Activated CD4-positive, alpha-beta T cell treated with anti-CD3 and anti-CD28 coated beads, Interleukin-2, amount 10 ng/mL, durations not matched to agents 24 days and 14 days (primary cell): ENCODE measurements around the gene IRF2. TPM values are rescaled to one million over a fixed set of nuclear protein-coding genes. Genes with fewer than 3 reads are reported as not detected.

Experiments used
- DNase-seq: peaks from one replicate; pipeline ENCODE4 v3.0.0; 2022
- H3K27ac Mint-ChIP-seq: one replicate; pipeline ENCODE4 v1.8.0; 2022; ENCODE audit warnings: mild to moderate bottlenecking, mixed read lengths
- H3K27me3 Mint-ChIP-seq: one replicate; pipeline ENCODE4 v1.8.0; 2022; ENCODE audit warnings: mixed read lengths
- H3K36me3 Mint-ChIP-seq: one replicate; pipeline ENCODE4 v1.8.0; 2022; ENCODE audit warnings: low read depth, mild to moderate bottlenecking, mixed read lengths
- H3K4me1 Mint-ChIP-seq: one replicate; pipeline ENCODE4 v1.8.0; 2021; ENCODE audit warnings: mixed read lengths
- H3K4me3 Mint-ChIP-seq: one replicate; pipeline ENCODE4 v1.8.0; 2022; ENCODE audit warnings: mild to moderate bottlenecking, moderate library complexity, mixed read lengths
- H3K9me3 Mint-ChIP-seq: one replicate; pipeline ENCODE4 v1.8.0; 2021; ENCODE audit warnings: mixed read lengths
- intact Hi-C: fragments of 100-400 bp; cut with micrococcal nuclease; formaldehyde crosslinking; loops from one replicate; pipeline ENCODE4 v1.15.1; 2023
- total RNA-seq: library from RNA; stranded (reverse); gene quantifications from 2 replicates; pipeline ENCODE4 v1.2.3, GENCODE V29; 2022

The IRF2 gene
- total RNA-seq, 1 donor from 2014 or later, result 48.7 TPM

DNA sequence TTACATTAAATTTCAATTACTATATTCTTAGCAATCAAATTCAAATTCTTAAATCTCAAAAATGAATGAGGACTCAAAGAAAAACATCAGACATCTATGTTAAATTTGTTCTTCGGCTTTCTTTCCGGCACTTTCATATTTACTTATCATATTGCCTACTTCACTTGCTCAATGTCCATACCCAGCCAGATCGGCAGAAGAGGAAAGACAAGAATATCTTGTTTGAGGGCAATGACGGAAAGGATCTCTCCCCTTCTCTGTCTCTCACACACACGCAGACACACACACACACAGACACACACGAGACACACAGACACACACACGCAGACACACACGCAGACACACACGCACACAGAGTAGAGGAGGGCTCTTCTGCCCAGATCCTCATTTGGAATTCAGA lies 13.2 kb upstream of the IRF2 start:
- H3K27me3 Mint-ChIP-seq, result no peaks in the 10 kb centered on the region

DNA sequence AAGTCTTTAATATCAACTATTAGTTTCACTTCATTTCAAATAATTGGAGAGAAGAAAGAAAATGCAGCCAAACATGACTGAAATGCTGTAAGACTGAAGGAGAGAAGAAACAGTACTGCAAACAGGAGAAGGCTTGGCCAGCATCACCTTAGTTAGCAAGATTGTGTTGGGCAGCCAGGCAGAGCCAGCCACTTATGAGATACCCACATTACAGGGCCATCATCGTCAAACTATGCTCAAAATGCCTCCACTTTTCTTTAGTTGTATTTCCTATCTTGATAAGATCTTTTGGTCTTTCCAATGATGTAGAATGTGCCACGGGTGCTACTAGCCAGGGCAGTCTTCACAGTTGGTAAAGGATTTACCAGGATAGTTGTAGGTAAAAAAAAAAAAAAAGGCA lies 10.9 kb upstream of the IRF2 start:
- Mint-ChIP-seq H3K27ac (no peak overlapping the region), H3K4me1 (peaks cover 20% of the 10 kb centered on the region), H3K9me3 (peaks cover 13% of the 10 kb centered on the region), H3K4me3 (no peak overlapping the region), H3K36me3 (peaks cover 15% of the 10 kb centered on the region), H3K27me3 (no peaks in the 10 kb centered on the region)
- intact Hi-C loops, result no loop called here
- DNase-seq, result no peak

More for the DNA sequence above, 13.2 kb upstream of the IRF2 start:
- Mint-ChIP-seq H3K36me3 (peaks cover 11% of the 10 kb centered on the region), H3K4me3 (no peak overlapping the region), H3K9me3 (peaks cover 9% of the 10 kb centered on the region), H3K27ac (no peak overlapping the region), H3K4me1 (peaks cover 11% of the 10 kb centered on the region)
- intact Hi-C loops, result no loop called here
- DNase-seq, result no peak

DNA sequence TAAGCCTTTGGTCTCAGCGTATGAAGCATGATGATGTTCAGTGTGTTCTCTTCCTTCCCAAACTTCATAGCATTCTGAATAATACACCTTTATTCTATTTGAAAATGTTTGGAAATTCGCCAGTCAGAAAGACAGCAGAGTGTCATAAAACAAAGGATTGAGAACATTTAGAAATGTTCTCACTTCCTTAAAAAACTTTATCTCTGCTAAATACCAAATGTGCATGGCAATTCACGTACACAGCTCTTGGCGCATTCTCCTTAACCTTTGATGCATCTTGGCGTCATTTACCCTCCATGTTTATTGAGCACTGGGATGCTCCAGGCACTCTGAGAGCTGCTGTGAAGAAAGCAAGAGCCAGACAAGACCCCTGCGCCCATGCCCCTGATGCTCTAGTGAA lies 7.2 kb upstream of the IRF2 start:
- intact Hi-C loops, result no loop called here
- H3K4me3 Mint-ChIP-seq, result no peak overlapping the region
- no peak overlapping the region for H3K27ac Mint-ChIP-seq
- peaks cover 44% of the 10 kb centered on the region for H3K4me1 Mint-ChIP-seq
- no peak for DNase-seq
- H3K27me3 Mint-ChIP-seq, result no peaks in the 10 kb centered on the region
- peaks cover 13% of the 10 kb centered on the region for H3K9me3 Mint-ChIP-seq
- peaks cover 31% of the 10 kb centered on the region for H3K36me3 Mint-ChIP-seq

DNA sequence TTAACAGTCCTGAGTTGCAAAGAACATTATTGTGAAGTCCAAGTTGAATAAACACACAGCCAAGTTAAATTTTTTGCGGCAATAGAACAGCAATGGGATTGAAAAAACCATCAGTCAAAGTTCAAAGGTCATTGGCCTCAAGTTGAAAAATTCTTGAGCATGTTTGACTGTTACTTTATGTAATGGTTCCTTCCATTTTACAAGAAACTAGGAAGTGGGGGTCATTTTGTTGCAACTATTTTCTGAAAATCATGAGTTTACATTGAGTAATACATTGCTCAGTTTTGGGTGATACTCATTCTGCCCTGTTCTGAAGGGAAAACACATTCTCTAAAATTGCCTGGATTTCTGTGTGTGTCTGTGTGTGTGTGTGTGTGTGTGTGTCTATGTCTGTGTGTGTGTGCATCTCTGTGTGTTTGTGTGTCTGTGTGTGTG lies 5.2 kb upstream of the IRF2 start:
- Mint-ChIP-seq H3K36me3 (peaks cover 43% of the 10 kb centered on the region), H3K27ac (peak overlapping the region; percentile 62), H3K4me1 (peaks cover 53% of the 10 kb centered on the region), H3K27me3 (no peaks in the 10 kb centered on the region), H3K4me3 (no peak overlapping the region), H3K9me3 (peaks cover 13% of the 10 kb centered on the region)
- intact Hi-C loops, result loop anchor here (10.0 kb wide), 1 partner anchor 345 kb away; the partner anchor contains the start of gene ACSL1
- DNase-seq, result no peak

DNA sequence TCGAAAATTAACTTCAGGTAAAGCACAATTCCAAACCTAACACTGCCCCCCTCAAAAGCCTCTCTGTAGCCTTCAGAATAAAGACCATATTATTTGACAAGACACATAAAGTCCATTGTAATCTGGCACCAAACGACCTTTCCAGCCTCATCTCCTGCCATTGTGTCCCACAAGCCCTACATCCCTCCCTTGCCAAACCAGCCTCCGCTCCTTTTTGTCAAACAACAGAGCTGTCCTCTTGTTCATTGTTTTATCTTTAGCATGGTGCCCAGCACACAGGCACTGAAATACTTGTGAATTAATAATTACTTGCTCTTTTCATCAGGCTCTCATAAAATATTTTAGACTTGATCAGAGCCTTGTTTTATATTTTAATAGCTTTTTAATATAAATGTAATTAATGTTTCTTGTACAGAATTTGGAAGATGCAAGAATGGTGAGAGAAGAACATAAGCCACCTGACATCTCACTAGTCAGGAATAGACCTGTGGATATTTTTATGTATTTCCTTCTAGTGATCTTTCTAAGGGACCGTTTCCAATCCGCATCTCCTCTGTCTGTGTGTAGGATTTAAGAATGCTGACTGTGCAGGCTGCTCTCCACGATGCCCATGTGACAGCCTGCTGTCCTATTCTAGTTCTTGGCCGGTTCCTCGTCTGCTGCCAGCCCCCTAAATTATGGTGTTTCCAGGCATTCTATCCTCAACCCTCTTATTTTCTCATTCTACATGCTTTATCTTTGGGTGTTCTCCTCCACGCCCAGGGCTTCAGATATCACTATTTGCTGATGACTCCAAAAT lies 3.0 kb upstream of the IRF2 start:
- H3K4me1 Mint-ChIP-seq, result peaks cover 48% of the 10 kb centered on the region
- intact Hi-C loops, result loop anchor here (10.0 kb wide), 1 partner anchor 347 kb away; the partner anchor contains the start of gene ACSL1
- H3K9me3 Mint-ChIP-seq, result peaks cover 7% of the 10 kb centered on the region
- H3K4me3 Mint-ChIP-seq, result peak overlapping the region; percentile 99
- H3K27me3 Mint-ChIP-seq, result no peaks in the 10 kb centered on the region
- peak overlapping the region; percentile 86 for H3K27ac Mint-ChIP-seq
- no peak for DNase-seq
- H3K36me3 Mint-ChIP-seq, result peaks cover 39% of the 10 kb centered on the region

DNA sequence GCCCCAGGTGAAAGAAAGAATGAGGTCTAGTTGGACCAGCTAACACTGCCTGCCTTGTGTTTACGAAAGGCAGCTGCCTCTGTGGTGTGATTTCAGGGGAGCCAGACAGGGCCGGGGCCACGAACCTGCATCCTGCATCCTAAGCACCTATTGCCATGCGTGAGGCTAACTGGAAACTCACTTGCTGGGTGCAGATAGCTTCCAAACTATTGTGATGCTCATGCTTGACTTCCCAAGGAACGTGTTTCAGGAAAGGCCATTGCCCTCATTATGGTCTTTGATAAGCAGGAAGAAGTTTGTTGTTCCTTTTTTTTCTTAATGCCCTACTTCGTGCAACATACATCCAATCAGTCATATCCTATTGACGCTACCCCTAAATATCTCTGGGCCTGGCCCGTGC lies 2.3 kb upstream of the IRF2 start:
- Mint-ChIP-seq H3K4me1 (peaks cover 53% of the 10 kb centered on the region), H3K9me3 (peaks cover 5% of the 10 kb centered on the region), H3K4me3 (peak overlapping the region; percentile 99), H3K27me3 (no peaks in the 10 kb centered on the region), H3K27ac (peak overlapping the region; percentile 86), H3K36me3 (peaks cover 39% of the 10 kb centered on the region)
- intact Hi-C loops, result loop anchor here (10.0 kb wide), 1 partner anchor 348 kb away; the partner anchor contains the start of gene ACSL1
- DNase-seq, result peak; percentile 83

DNA sequence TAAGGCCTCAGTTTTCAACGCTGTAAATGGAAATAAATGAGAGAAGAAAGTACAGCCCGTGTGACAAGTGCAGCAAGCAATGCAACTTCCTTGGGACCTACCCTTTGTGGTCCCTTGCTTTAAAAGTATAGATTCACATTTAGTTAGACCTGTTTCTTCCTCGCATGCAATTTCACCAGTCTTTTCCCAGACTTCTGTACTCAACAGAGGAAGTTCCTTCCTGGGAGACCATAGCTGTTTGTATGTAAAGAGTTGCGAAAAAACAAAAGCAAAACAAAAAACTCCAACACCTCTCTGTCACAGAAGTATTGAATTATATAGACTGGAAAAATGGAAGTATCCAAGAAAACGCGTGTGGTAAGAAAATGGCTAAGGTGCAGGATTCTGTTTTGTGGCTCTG lies 1.1 kb upstream of the IRF2 start:
- DNase-seq, result no peak
- H3K36me3 Mint-ChIP-seq, result peaks cover 35% of the 10 kb centered on the region
- no peaks in the 10 kb centered on the region for H3K27me3 Mint-ChIP-seq
- intact Hi-C loops, result loop anchor here (1.0 to 10.0 kb wide), 4 partner anchors 109 to 349 kb away; partner anchors contain the start of genes ACSL1, CASP3 and PRIMPOL
- H3K4me3 Mint-ChIP-seq, result peak overlapping the region; percentile 99
- peaks cover 51% of the 10 kb centered on the region for H3K4me1 Mint-ChIP-seq
- H3K27ac Mint-ChIP-seq, result peak overlapping the region; percentile 98
- H3K9me3 Mint-ChIP-seq, result no peaks in the 10 kb centered on the region

DNA sequence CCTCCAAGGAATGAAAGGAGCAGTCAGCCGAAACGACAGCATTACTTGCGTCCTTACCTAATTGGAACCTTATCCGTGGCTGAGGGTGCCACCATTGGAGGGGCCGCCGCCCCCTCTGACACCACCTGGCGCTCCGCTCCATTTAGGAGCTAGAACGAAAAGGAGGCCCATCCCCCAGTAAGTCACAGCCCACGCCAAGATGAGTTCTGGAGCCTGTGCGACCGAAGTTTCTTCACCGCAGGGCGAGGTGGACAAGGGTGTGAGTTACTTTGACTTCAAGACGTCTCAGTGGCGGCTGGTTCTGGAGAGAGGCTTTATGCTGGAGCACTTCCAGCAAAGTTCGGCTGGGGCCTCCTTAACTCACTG lies 729 bp upstream of the IRF2 start:
- H3K4me1 Mint-ChIP-seq, result peaks cover 51% of the 10 kb centered on the region
- H3K27me3 Mint-ChIP-seq, result no peaks in the 10 kb centered on the region
- peak; percentile 87 for DNase-seq
- H3K9me3 Mint-ChIP-seq, result no peaks in the 10 kb centered on the region
- peak overlapping the region; percentile 99 for H3K4me3 Mint-ChIP-seq
- peak overlapping the region; percentile 98 for H3K27ac Mint-ChIP-seq
- intact Hi-C loops, result loop anchor here (1.0 to 10.0 kb wide), 4 partner anchors 110 to 350 kb away; partner anchors contain the start of genes ACSL1, CASP3 and PRIMPOL
- H3K36me3 Mint-ChIP-seq, result peaks cover 35% of the 10 kb centered on the region

DNA sequence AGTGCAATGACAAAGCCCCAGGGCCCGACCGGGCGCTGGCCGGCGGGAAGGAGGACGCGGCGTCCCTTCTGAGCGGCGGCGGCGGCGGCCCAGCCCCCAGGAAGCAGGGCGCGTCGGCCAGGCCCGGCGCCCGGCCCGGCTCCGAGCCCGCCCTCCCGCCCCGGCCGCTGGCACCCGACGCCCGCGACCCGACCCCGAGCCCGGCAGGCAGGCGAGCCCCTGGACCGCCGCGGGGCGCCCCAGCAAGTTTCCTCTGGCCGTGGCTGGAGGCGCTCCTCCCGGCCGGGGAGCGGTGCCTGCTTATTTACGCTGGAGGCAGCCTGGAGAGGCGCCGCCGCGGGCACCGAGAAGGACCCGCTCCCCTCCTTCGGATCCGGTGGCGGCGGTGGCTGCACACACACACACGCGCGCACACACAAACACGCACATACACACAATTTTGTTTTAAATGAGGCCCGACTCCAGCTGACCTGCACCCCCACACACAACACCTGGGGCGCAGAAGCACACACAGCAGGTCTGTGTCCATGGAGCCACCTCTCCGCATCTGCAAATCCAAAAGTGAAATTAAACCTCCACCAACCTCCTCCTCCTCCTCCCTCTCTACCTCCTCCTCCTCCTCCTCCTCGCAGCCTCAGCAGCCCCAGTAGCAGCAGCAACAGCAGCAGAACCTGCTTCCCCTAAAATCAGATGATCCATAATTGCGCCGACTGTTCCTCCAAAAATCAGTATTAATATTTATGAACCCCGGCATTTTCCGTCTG lies 669 bp downstream of the IRF2 start:
- intact Hi-C loops, result loop anchor here (1.0 to 10.0 kb wide), 13 partner anchors 41 to 966 kb away; partner anchors contain the start of genes ACSL1, CENPU and ING2
- Mint-ChIP-seq H3K27ac (peak overlapping the region; percentile 98), H3K36me3 (peaks cover 38% of the 10 kb centered on the region), H3K4me1 (peaks cover 51% of the 10 kb centered on the region), H3K27me3 (no peaks in the 10 kb centered on the region), H3K9me3 (no peaks in the 10 kb centered on the region), H3K4me3 (peak overlapping the region; percentile 99)
- DNase-seq, result peak; percentile 88

DNA sequence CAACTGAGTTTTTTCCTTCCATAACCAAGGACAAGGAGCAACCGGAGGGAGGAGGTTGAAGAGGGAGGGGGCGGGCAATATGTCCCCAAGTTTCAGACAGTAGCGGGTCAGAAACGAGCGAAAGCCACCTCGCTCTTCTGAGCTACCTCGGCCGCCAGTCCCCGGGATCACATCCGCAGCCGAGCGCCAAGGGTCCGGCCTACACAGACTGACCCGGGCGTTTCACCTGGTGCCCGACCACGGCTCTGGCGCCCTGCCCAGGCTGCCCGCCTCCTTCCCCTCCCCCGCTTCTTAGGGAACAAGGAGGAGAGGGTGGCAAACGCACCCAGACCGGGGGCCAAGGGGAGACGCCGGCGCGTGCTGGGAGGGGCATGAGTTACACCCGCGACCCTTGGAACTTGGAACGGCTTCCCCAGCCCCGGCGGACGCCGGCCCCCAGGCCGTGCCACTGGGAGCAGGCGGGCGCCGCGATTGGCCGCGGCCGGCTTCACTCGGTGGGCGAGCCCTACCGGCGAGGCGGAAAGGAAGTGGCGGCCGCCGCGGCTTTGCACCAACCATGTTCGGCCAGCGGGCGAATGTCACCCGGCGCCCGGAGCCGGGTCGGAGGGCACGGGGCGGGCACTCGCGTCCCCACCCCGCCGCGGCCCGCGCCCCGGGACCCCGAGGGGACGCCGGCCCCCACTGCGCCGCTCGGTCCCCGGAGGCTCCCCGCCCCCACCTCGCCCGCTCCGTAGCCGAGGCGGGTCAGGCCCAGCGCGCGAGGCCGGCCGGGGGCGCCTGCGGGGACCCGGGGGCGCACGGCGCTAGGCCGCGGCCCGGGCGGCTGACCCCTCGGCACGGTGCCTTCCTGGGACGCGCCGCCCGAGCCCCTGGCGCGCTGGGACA lies 1.5 kb downstream of the IRF2 start:
- Mint-ChIP-seq H3K27ac (peak overlapping the region; percentile 89), H3K9me3 (no peaks in the 10 kb centered on the region), H3K27me3 (no peaks in the 10 kb centered on the region), H3K36me3 (peaks cover 40% of the 10 kb centered on the region), H3K4me1 (peaks cover 49% of the 10 kb centered on the region), H3K4me3 (peak overlapping the region; percentile 84)
- DNase-seq, result peak; percentile 91
- intact Hi-C loops, result loop anchor here (1.0 to 10.0 kb wide), 3 partner anchors 14 to 966 kb away; partner anchors contain the start of genes ACSL1 and ING2

DNA sequence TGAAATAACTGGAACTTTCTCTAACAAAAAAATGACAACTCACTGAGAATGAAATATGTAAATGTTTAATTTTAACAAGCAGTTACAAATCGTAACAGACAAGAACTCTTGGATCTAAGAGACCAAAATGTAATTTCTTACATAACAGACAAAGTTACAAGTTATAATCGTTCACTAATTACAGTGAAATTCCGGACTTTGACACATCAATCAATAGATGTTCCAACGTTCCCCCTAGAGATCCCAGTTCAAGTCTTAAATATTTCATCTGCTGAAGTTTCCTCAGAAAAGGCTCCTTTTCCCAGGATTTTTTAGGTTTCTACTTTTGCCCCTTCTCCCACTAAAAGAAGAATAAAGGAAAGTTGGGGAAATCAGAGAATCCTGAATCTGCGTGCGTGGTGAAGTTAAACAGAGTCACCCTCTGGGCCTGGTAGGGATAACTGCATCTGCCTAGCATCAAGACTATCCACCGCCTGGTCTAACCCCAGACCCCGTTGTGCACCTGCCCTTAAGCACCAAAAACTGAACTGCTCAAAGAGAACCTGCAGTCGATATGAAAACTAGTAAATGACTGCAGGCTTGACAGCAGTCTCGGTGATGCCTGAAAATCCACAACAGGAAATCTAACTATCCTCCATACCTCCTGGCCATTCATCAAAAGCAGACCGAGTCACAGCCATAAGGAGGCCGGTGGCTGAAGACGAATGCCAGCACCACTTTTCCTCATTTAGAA lies 2.3 kb downstream of the IRF2 start:
- Mint-ChIP-seq H3K36me3 (peaks cover 40% of the 10 kb centered on the region), H3K9me3 (no peaks in the 10 kb centered on the region), H3K27me3 (no peaks in the 10 kb centered on the region), H3K4me1 (peaks cover 50% of the 10 kb centered on the region), H3K4me3 (peak overlapping the region; percentile 84), H3K27ac (peak overlapping the region; percentile 89)
- intact Hi-C loops, result loop anchor here (1.0 to 10.0 kb wide), 3 partner anchors 13 to 965 kb away; partner anchors contain the start of genes ACSL1 and ING2
- peak; percentile 76 for DNase-seq

DNA sequence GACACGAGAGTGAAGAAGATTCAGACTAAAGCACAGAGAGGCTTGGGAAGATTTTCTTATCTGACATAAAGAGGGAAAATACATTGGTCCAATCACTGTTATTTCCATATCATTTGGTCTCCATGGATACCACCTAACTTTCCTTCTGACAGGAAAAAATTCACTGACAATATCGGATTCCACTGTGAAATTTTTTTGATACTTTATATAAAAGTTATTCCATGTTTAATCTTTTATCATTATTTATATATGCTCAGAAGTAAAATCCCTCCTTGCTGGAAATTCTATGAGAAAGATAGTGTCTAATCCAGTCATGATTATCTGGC lies 3.6 kb downstream of the IRF2 start:
- Mint-ChIP-seq H3K27ac (no peak overlapping the region), H3K4me3 (no peak overlapping the region), H3K27me3 (no peaks in the 10 kb centered on the region), H3K9me3 (no peaks in the 10 kb centered on the region), H3K4me1 (peaks cover 44% of the 10 kb centered on the region), H3K36me3 (peaks cover 32% of the 10 kb centered on the region)
- intact Hi-C loops, result loop anchor here (5.0 to 10.0 kb wide), 2 partner anchors 354 to 963 kb away; partner anchors contain the start of genes ACSL1 and ING2
- DNase-seq, result no peak
